Smooth muscle cell (in vitro differentiated cells): ENCODE data around the gene HSPB1. TPM values are rescaled to one million over a fixed set of nuclear protein-coding genes. Genes with fewer than 3 reads are reported as not detected.

Experiments
- DNase-seq: peaks from one replicate; lab custom pipeline; 2025; ENCODE audit not compliant: unreplicated experiment; lab: John Stamatoyannopoulos, UW
- H2AFZ ChIP-seq: fragments of 200-600 bp; sonication (generic); 2 replicates; pipeline ENCODE4 v1.6.0; 2016; ENCODE audit warnings: antibody characterized with exemption, low read depth, mild to moderate bottlenecking
- H3F3A ChIP-seq: fragments of 200-600 bp; sonication (generic); 2 replicates; pipeline ENCODE4 v1.6.0; 2017; ENCODE audit warnings: antibody characterized with exemption, low read depth
- H3K27ac ChIP-seq: fragments of 200-600 bp; sonication (generic); 2 replicates; pipeline ENCODE4 v1.5.1; 2016; ENCODE audit warnings: low read depth, mild to moderate bottlenecking
- H3K27me3 ChIP-seq: fragments of 200-600 bp; sonication (generic); 2 replicates; pipeline ENCODE4 v1.6.1; 2016; ENCODE audit warnings: low read depth, mild to moderate bottlenecking
- H3K36me3 ChIP-seq: fragments of 200-600 bp; sonication (generic); 2 replicates; pipeline ENCODE4 v1.5.1; 2016; ENCODE audit warnings: low read depth
- H3K4me1 ChIP-seq: fragments of 200-600 bp; sonication (generic); 2 replicates; pipeline ENCODE4 v1.5.1; 2016; ENCODE audit warnings: low read depth
- H3K4me2 ChIP-seq: fragments of 200-600 bp; sonication (generic); 2 replicates; pipeline ENCODE4 v1.6.0; 2016; ENCODE audit warnings: mild to moderate bottlenecking
- H3K4me3 ChIP-seq: fragments of 200-600 bp; sonication (generic); 2 replicates; pipeline ENCODE4 v1.5.1; 2016; ENCODE audit warnings: mild to moderate bottlenecking
- H3K79me2 ChIP-seq: fragments of 200-600 bp; sonication (generic); 2 replicates; pipeline ENCODE4 v1.6.0; 2016; ENCODE audit warnings: low read depth, mild to moderate bottlenecking
- H3K9ac ChIP-seq: fragments of 200-600 bp; sonication (generic); 2 replicates; pipeline ENCODE4 v1.6.0; 2016; ENCODE audit warnings: low read depth
- H3K9me3 ChIP-seq: fragments of 200-600 bp; sonication (generic); replicated peaks from 2 replicates; pipeline ENCODE4 v1.5.1; 2016; ENCODE audit warnings: low read depth
- H4K20me1 ChIP-seq: fragments of 200-600 bp; sonication (generic); 2 replicates; pipeline ENCODE4 v1.6.0; 2016; ENCODE audit warnings: low read depth
- CTCF ChIP-seq: fragments of 200-600 bp; sonication (generic); IDR thresholded peaks from 2 replicates; pipeline ENCODE4 v1.5.1; 2017; ENCODE audit warnings: borderline replicate concordance, mild to moderate bottlenecking, antibody characterized with exemption; ENCODE audit not compliant: insufficient read depth, poor library complexity, severe bottlenecking
- WGBS: methylation state at CpG from one replicate; pipeline ENCODE4 v1.1.7; 2016; ENCODE audit warnings: low lambda C conversion rate; 5-methylcytosine and 5-hydroxymethylcytosine counted together
- polyA plus RNA-seq: library from polyadenylated mRNA; unstranded; fragments of >200 nt; fragmentation: Nextera tagmentation; extraction: Ambion mirVana; gene quantifications from 2 replicates; pipeline ENCODE4 v1.2.1, GENCODE V29; 2016
- total RNA-seq: library from RNA; depleted of rRNA; stranded (reverse); fragments of >200 nt; gene quantifications from 2 replicates; pipeline ENCODE4 v1.2.3, GENCODE V29; 2014

Gene HSPB1
- total and polyA plus RNA-seq, 2 experiments from 2014 or later: 484 to 1,842 TPM

- Histone ChIP-seq H3K36me3 (peaks cover 13% of the 10 kb centered on the region), H2AFZ (no peak overlapping the region), H3K27me3 (no peaks in the 10 kb centered on the region), H3K4me2 (peak overlapping the region; percentile 1), H3K4me1 (peaks cover 5% of the 10 kb centered on the region), H4K20me1 (peaks cover 100% of the 10 kb centered on the region), H3K4me3 (no peak overlapping the region), H3K9ac (no peak overlapping the region), H3F3A (peaks cover 21% of the 10 kb centered on the region), H3K27ac (peak overlapping the region; percentile 46), H3K79me2 (peaks cover 89% of the 10 kb centered on the region), H3K9me3 (no peaks in the 10 kb centered on the region)
- WGBS: 58% methylated on average over 5 of the region's 5 CpGs
- TF ChIP-seq CTCF: no peak
- no peak for DNase-seq
Observed at GRCh38 chr7:76326646-76327233, 24.3 kb downstream of the HSPB1 start.

GRCh38 chr7:76327610-76328009 lies 25.1 kb downstream of the HSPB1 start:
- Histone ChIP-seq H3K4me1 (peaks cover 5% of the 10 kb centered on the region), H3K79me2 (peaks cover 93% of the 10 kb centered on the region), H4K20me1 (peaks cover 100% of the 10 kb centered on the region), H3K9ac (no peak overlapping the region), H3K4me2 (no peak overlapping the region), H2AFZ (no peak overlapping the region), H3K27me3 (no peaks in the 10 kb centered on the region), H3K4me3 (no peak overlapping the region), H3K9me3 (no peaks in the 10 kb centered on the region), H3K36me3 (peaks cover 13% of the 10 kb centered on the region), H3K27ac (peak overlapping the region; percentile 46), H3F3A (peaks cover 17% of the 10 kb centered on the region)
- 88% methylated on average over 7 of the region's 7 CpGs for WGBS
- DNase-seq: no peak
- TF ChIP-seq CTCF: no peak

DNA sequence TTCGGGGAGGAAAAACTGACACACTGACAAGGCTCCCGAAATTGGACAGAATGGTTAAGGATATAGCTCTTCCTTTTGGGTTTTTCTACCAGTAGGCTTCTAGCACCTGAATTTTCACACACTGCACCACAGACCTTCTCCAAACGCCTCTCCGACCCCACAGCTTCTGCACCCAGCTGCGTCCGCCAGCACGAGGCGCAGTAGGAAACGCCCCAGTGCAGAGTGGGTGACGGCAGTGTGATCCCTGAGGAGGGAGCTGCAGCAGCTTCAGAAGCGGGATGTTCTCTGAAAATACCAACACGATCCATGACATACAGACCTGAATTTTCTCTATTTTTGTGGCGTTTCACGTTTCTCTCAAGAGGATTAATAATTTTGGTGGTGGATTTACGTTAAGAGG lies 25.9 kb downstream of the HSPB1 start:
- Histone ChIP-seq H3K27ac (peak overlapping the region; percentile 31), H3K36me3 (peaks cover 13% of the 10 kb centered on the region), H3K9ac (no peak overlapping the region), H3K4me1 (peaks cover 5% of the 10 kb centered on the region), H3F3A (peaks cover 17% of the 10 kb centered on the region), H2AFZ (no peak overlapping the region), H3K79me2 (peaks cover 100% of the 10 kb centered on the region), H4K20me1 (peaks cover 100% of the 10 kb centered on the region), H3K9me3 (no peaks in the 10 kb centered on the region), H3K4me2 (no peak overlapping the region), H3K4me3 (no peak overlapping the region), H3K27me3 (no peaks in the 10 kb centered on the region)
- WGBS: 87% methylated on average over 15 of the region's 15 CpGs
- no peak for DNase-seq
- TF ChIP-seq CTCF: no peak

DNA sequence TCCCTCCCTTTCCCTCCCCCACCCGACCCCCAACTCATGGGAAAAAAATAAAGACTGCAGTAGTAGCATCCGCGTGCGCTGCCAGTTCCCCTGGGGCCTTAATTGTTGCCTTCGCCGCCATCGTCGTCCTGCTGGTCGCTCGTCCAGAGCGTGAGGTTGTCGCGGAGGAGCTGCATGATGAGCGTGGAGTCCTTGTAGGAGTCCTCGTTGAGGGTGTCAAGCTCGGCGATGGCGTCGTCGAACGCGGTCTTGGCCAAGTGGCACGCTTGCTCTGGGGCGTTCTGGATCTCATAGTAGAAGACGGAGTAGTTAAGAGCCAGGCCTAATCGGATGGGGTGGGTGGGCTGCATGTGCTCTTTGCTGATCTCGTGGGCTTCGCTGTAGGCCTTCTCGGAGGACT lies 27.0 kb downstream of the HSPB1 start:
- H3K4me3 ChIP-seq: no peak overlapping the region
- H3K4me2 ChIP-seq: no peak overlapping the region
- H3F3A ChIP-seq: peaks cover 19% of the 10 kb centered on the region
- H4K20me1 ChIP-seq: peaks cover 100% of the 10 kb centered on the region
- H3K27ac ChIP-seq: no peak overlapping the region
- WGBS: 96% methylated on average over 29 of the region's 29 CpGs
- peaks cover 100% of the 10 kb centered on the region for H3K79me2 ChIP-seq
- H3K9me3 ChIP-seq: no peaks in the 10 kb centered on the region
- H3K4me1 ChIP-seq: peaks cover 5% of the 10 kb centered on the region
- DNase-seq: no peak
- no peak for TF ChIP-seq CTCF
- no peaks in the 10 kb centered on the region for H3K27me3 ChIP-seq
- H3K9ac ChIP-seq: no peak overlapping the region
- no peak overlapping the region for H2AFZ ChIP-seq
- peaks cover 13% of the 10 kb centered on the region for H3K36me3 ChIP-seq
